Nephron (organoid): ENCODE data around the gene NCK2.

Experiments
- H3K27ac Mint-ChIP-seq, 3 experiments: 2 replicates each; pipeline ENCODE4 v1.8.0; 2020; ENCODE audit warnings: mixed read lengths in 3 of 3, mild to moderate bottlenecking in 2 of 3, moderate library complexity in 1 of 3
- H3K27me3 Mint-ChIP-seq: 2 replicates; pipeline ENCODE4 v1.8.0; 2021; ENCODE audit warnings: low read depth, mild to moderate bottlenecking, moderate library complexity, mixed read lengths
- H3K36me3 Mint-ChIP-seq: 2 replicates; pipeline ENCODE4 v1.8.0; 2020; ENCODE audit warnings: low read depth, mixed read lengths
- H3K4me1 Mint-ChIP-seq: 2 replicates; pipeline ENCODE4 v1.8.0; 2020; ENCODE audit warnings: mixed read lengths
- H3K4me3 Mint-ChIP-seq, 3 experiments: 2 replicates each; pipeline ENCODE4 v1.8.0; 2020; ENCODE audit warnings: mild to moderate bottlenecking in 3 of 3, mixed read lengths in 3 of 3, moderate library complexity in 2 of 3
- H3K9me3 Mint-ChIP-seq: 2 replicates; pipeline ENCODE4 v1.8.0; 2020; ENCODE audit warnings: mixed read lengths
- TF ChIP-seq, protein P1 (sequence below), 3 experiments: fragments of 200-600 bp; sonication (generic); IDR thresholded peaks; one replicate each; pipeline ENCODE4 v1.5.0; 2021; ENCODE audit warnings: antibody characterized with exemption in 3 of 3; ENCODE audit not compliant: unreplicated experiment in 3 of 3

The NCK2 gene

DNA sequence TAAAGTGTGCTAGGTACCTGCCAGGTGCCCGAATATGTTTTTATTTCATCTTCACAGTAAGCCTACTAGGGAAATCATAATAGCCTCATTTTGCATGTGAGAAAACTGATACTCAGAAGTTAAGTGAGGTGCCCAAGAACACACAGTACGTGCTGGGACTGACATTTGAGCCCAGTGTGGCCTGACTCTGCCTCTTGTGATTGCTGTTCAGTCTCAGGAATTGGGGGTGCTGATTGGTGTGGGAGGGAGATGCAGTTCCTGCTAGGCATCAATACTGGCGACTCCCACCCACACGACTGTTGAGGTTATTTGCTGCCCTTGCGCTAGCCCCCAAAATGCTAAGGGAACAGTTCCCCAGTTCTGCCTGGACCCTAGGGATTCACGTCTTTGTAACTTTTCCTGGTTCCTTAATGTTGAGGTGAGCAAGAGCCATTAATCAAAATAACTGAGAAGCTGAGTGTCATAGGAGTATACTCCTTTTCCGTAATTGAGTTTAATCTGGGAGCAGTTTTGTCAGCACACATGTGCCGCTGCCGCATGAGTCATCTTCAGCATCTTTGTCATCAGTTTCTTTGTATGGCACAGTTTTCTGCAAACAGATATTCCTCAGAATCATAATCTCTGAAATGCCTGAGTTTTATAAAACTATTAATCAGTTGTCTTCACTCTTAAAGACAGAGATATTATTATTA is 120.7 kb downstream of the NCK2 start:
- peaks cover 68% of the 10 kb centered on the region for H3K4me1 Mint-ChIP-seq
- H3K36me3 Mint-ChIP-seq, result peaks cover 5% of the 10 kb centered on the region
- H3K27me3 Mint-ChIP-seq, result no peaks in the 10 kb centered on the region
- H3K4me3 Mint-ChIP-seq, result no peak overlapping the region
- TF ChIP-seq, protein P1, sequence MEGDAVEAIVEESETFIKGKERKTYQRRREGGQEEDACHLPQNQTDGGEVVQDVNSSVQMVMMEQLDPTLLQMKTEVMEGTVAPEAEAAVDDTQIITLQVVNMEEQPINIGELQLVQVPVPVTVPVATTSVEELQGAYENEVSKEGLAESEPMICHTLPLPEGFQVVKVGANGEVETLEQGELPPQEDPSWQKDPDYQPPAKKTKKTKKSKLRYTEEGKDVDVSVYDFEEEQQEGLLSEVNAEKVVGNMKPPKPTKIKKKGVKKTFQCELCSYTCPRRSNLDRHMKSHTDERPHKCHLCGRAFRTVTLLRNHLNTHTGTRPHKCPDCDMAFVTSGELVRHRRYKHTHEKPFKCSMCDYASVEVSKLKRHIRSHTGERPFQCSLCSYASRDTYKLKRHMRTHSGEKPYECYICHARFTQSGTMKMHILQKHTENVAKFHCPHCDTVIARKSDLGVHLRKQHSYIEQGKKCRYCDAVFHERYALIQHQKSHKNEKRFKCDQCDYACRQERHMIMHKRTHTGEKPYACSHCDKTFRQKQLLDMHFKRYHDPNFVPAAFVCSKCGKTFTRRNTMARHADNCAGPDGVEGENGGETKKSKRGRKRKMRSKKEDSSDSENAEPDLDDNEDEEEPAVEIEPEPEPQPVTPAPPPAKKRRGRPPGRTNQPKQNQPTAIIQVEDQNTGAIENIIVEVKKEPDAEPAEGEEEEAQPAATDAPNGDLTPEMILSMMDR (IDR thresholded peaks at IDR 0.05; ENCODE audit: unreplicated experiment in 3 of 3), result no peak
- peak overlapping the region in 1 of 3 experiments; percentile 17 for H3K27ac Mint-ChIP-seq
- no peaks in the 10 kb centered on the region for H3K9me3 Mint-ChIP-seq

- no peak overlapping the region for H3K4me3 Mint-ChIP-seq
- TF ChIP-seq, protein P1 (IDR thresholded peaks at IDR 0.05; ENCODE audit: unreplicated experiment in 3 of 3), result no peak
- H3K36me3 Mint-ChIP-seq, result peaks cover 10% of the 10 kb centered on the region
- peak overlapping the region in 2 of 3 experiments; percentile 47 to 66 for H3K27ac Mint-ChIP-seq
- H3K9me3 Mint-ChIP-seq, result no peaks in the 10 kb centered on the region
- H3K27me3 Mint-ChIP-seq, result no peaks in the 10 kb centered on the region
- H3K4me1 Mint-ChIP-seq, result peaks cover 76% of the 10 kb centered on the region
These were observed 121.8 kb downstream of the NCK2 start for GRCh38 chr2:105866216-105867185.

GRCh38 chr2:105867587-105867986 is 122.9 kb downstream of the NCK2 start:
- peaks cover 16% of the 10 kb centered on the region for H3K36me3 Mint-ChIP-seq
- TF ChIP-seq, protein P1 (IDR thresholded peaks at IDR 0.05; ENCODE audit: unreplicated experiment in 3 of 3), result no peak
- H3K9me3 Mint-ChIP-seq, result no peaks in the 10 kb centered on the region
- peak overlapping the region in 2 of 3 experiments; percentile 47 to 66 for H3K27ac Mint-ChIP-seq
- peaks cover 72% of the 10 kb centered on the region for H3K4me1 Mint-ChIP-seq
- no peak overlapping the region for H3K4me3 Mint-ChIP-seq
- no peaks in the 10 kb centered on the region for H3K27me3 Mint-ChIP-seq

- H3K4me1 Mint-ChIP-seq, result peaks cover 68% of the 10 kb centered on the region
- TF ChIP-seq, protein P1 (IDR thresholded peaks at IDR 0.05; ENCODE audit: unreplicated experiment in 3 of 3), result no peak
- peak overlapping the region; percentile 47 to 67 (median 48) for H3K27ac Mint-ChIP-seq
- no peaks in the 10 kb centered on the region for H3K27me3 Mint-ChIP-seq
- no peak overlapping the region for H3K4me3 Mint-ChIP-seq
- H3K9me3 Mint-ChIP-seq, result no peaks in the 10 kb centered on the region
- peaks cover 13% of the 10 kb centered on the region for H3K36me3 Mint-ChIP-seq
These were observed 123.3 kb downstream of the NCK2 start for GRCh38 chr2:105868060-105868459.

- Mint-ChIP-seq H3K27me3 (no peaks in the 10 kb centered on the region), H3K27ac (no peak overlapping the region), H3K4me3 (no peak overlapping the region), H3K36me3 (peaks cover 13% of the 10 kb centered on the region), H3K9me3 (no peaks in the 10 kb centered on the region), H3K4me1 (peaks cover 71% of the 10 kb centered on the region)
- TF ChIP-seq, protein P1 (IDR thresholded peaks at IDR 0.05; ENCODE audit: unreplicated experiment in 3 of 3), result no peak
These were observed 124.6 kb downstream of the NCK2 start for GRCh38 chr2:105869341-105869740.
